HG02798 (cell line): ENCODE results near the gene TMEM125.

Source experiments
- ATAC-seq: cut with Tn5 transposase; IDR thresholded peaks from one replicate; pipeline ENCODE4 v1.9.1; 2021; ENCODE audit warnings: mild to moderate bottlenecking; ENCODE audit not compliant: unreplicated experiment, poor library complexity

TMEM125 gene

GRCh38 chr1:43246466-43247213 is 23.1 kb upstream of the TMEM125 start:
- no peak for ATAC-seq

GRCh38 chr1:43247256-43247921 is 22.4 kb upstream of the TMEM125 start:
- ATAC-seq, result no peak

- no peak for ATAC-seq
These were observed 19.4 kb upstream of the TMEM125 start for GRCh38 chr1:43250351-43250761.

- no peak for ATAC-seq
These were observed 18.8 kb upstream of the TMEM125 start for GRCh38 chr1:43251024-43251423.

- no peak for ATAC-seq
These were observed 17.6 kb upstream of the TMEM125 start for GRCh38 chr1:43252225-43252624.

- ATAC-seq, result no peak
These were observed 16.6 kb upstream of the TMEM125 start for GRCh38 chr1:43253173-43253572.

- no peak for ATAC-seq
These were observed 15.9 kb upstream of the TMEM125 start for GRCh38 chr1:43253876-43254275.

- no peak for ATAC-seq
These were observed 14.2 kb upstream of the TMEM125 start for GRCh38 chr1:43255438-43256210.

- no peak for ATAC-seq
These were observed 12.9 kb upstream of the TMEM125 start for GRCh38 chr1:43256675-43257570.

GRCh38 chr1:43258370-43258769 is 11.4 kb upstream of the TMEM125 start:
- ATAC-seq, result no peak

- no peak for ATAC-seq
These were observed 4.4 kb upstream of the TMEM125 start for GRCh38 chr1:43265431-43265830.

- ATAC-seq, result no peak
These were observed 2.9 kb upstream of the TMEM125 start for GRCh38 chr1:43266881-43267280.

- ATAC-seq, result no peak
These were observed 2.4 kb upstream of the TMEM125 start for GRCh38 chr1:43267291-43267805.

- ATAC-seq, result no peak
These were observed 1.9 kb upstream of the TMEM125 start for GRCh38 chr1:43267818-43268425.

GRCh38 chr1:43270421-43271095 is 775 bp downstream of the TMEM125 start:
- ATAC-seq, result no peak

- no peak for ATAC-seq
These were observed 1.7 kb downstream of the TMEM125 start for GRCh38 chr1:43271186-43272118.

GRCh38 chr1:43272161-43272560 is 2.4 kb downstream of the TMEM125 start:
- no peak for ATAC-seq
